HepG2 (cell line): ENCODE results near the gene NOSIP. TPM values are rescaled to one million over a fixed set of nuclear protein-coding genes. Genes with fewer than 3 reads are reported as not detected.
A peak's percentile ranks its signal among the peaks of the same experiment; 100 is the strongest.

ENCODE experiments used
- ATAC-seq: fragments of 200-7000 bp; cut with Tn5 transposase; 3 replicates; pipeline ENCODE4 v1.9.1; 2020; ENCODE audit warnings: mild to moderate bottlenecking, moderate library complexity
- BruUV-seq: library from RNA; stranded (reverse); fragments of 400-500 nt; replicated peaks from 2 replicates; lab custom pipeline; 2021; lab: Mats Ljungman, UMichigan
- CTCF ChIA-PET: fragments of 300-600 bp; formaldehyde crosslinking; extraction: SDS; loops from one replicate; lab custom pipeline; 2021; ENCODE audit warnings: low total read pairs, inconsistent platforms, low intra/inter-chr PET ratio; lab: Yijun Ruan, JAX
- POLR2A ChIA-PET: fragments of 350-600 bp; sonication (Branson Sonifier 250); formaldehyde crosslinking; loops from one replicate; lab custom pipeline; 2020; ENCODE audit warnings: antibody characterized with exemption, inconsistent platforms; lab: Yijun Ruan, JAX
- DNase-seq: peaks from one replicate; pipeline ENCODE4 v3.0.0-alpha.2; 2015; ENCODE audit warnings: low spot score
- FAIRE-seq: peaks from 3 replicates; lab custom pipeline; 2011; peaks lifted over from hg19 to GRCh38; lab: Jason Lieb, UNC
- H2AFZ ChIP-seq: one replicate; pipeline ENCODE4 v1.6.1; 2011; ENCODE audit warnings: low read length, inconsistent platforms
- H3K27ac ChIP-seq: fragments of 300-600 bp; 3 replicates; pipeline ENCODE4 v1.8.0; 2011; ENCODE audit warnings: mixed run types, mild to moderate bottlenecking, mixed read lengths, low read length, inconsistent platforms; ENCODE audit not compliant: insufficient read depth; ENCODE audit errors: extremely low read length
- H3K27me3 ChIP-seq, 2 experiments: fragments of 200-600 bp in 1 of 2; 2 replicates in 1 of 2; 3 replicates in 1 of 2; pipeline versions ENCODE4 v1.6.0 to v1.8.0; 2011; ENCODE audit warnings: low read length in 2 of 2, mild to moderate bottlenecking in 2 of 2, moderate library complexity in 2 of 2, inconsistent platforms in 1 of 2; ENCODE audit not compliant: insufficient read depth in 2 of 2, control insufficient read depth in 1 of 2
- H3K36me3 ChIP-seq, 2 experiments: fragments of 200-600 bp in 1 of 2; replicated peaks in 1 of 2; 2 replicates in 1 of 2; 3 replicates in 1 of 2; pipeline versions ENCODE4 v1.5.1 to v1.8.0; 2011; ENCODE audit warnings: low read length in 2 of 2, inconsistent platforms in 1 of 2; ENCODE audit not compliant: insufficient read depth in 2 of 2, control insufficient read depth in 1 of 2
- H3K4me1 ChIP-seq: 2 replicates; pipeline ENCODE4 v1.5.1; 2012; ENCODE audit warnings: low read length, inconsistent platforms; ENCODE audit not compliant: insufficient read depth
- H3K4me2 ChIP-seq: 2 replicates; pipeline ENCODE4 v1.6.0; 2011; ENCODE audit warnings: low read depth, low read length, inconsistent platforms
- H3K4me3 ChIP-seq, 3 experiments: fragments of 200-600 bp in 1 of 3; sonication (generic), shearing (Covaris generic) in 1 of 3; replicated peaks in 1 of 3; 2 replicates each; pipeline ENCODE4 v1.5.1; 2011 to 2016; ENCODE audit warnings: low read length in 3 of 3, inconsistent platforms in 2 of 3, low read depth in 2 of 3, mild to moderate bottlenecking in 2 of 3, control low read depth in 1 of 3, mixed read lengths in 1 of 3; ENCODE audit not compliant: insufficient read depth in 1 of 3
- H3K79me2 ChIP-seq: one replicate; pipeline ENCODE4 v1.6.1; 2011; ENCODE audit warnings: low read length, inconsistent platforms; ENCODE audit not compliant: insufficient read depth
- H3K9ac ChIP-seq: 2 replicates; pipeline ENCODE4 v1.6.0; 2011; ENCODE audit warnings: mild to moderate bottlenecking, low read depth, low read length, inconsistent platforms; ENCODE audit not compliant: insufficient read depth
- H3K9me3 ChIP-seq: 2 replicates; pipeline ENCODE4 v1.5.1; 2012; ENCODE audit warnings: mild to moderate bottlenecking, low read length
- H4K20me1 ChIP-seq: 2 replicates; pipeline ENCODE4 v1.6.0; 2011; ENCODE audit warnings: inconsistent platforms, mild to moderate bottlenecking, low read length, moderate library complexity; ENCODE audit not compliant: insufficient read depth
- AGO2 ChIP-seq: fragments of 200-400 bp; formaldehyde crosslinking; optimal IDR thresholded peaks from 2 replicates; pipeline ENCODE3; 2017; ENCODE audit warnings: mild to moderate bottlenecking, low read depth, low read length, moderate library complexity
- KAT2B ChIP-seq: fragments of 150-350 bp; IDR thresholded peaks from 2 replicates; pipeline ENCODE4 v1.6.1; 2014; ENCODE audit warnings: low read depth, low read length, borderline replicate concordance
- NFIC ChIP-seq: IDR thresholded peaks from 2 replicates; pipeline ENCODE4 v1.6.1; 2012; ENCODE audit warnings: mild to moderate bottlenecking, low read length, inconsistent platforms
- NFYB ChIP-seq: sonication (generic); formaldehyde crosslinking; IDR thresholded peaks from 2 replicates; pipeline ENCODE4 v1.4.0; 2020; ENCODE audit warnings: missing genetic modification reagents
- POLR2A ChIP-seq, 2 experiments: IDR thresholded peaks; 2 replicates each; pipeline ENCODE4 v1.6.1; 2011; ENCODE audit warnings: low read depth in 2 of 2, low read length in 2 of 2, mild to moderate bottlenecking in 1 of 2, moderate library complexity in 1 of 2; ENCODE audit not compliant: insufficient read depth in 1 of 2
- RBFOX2 ChIP-seq: fragments of 200-400 bp; formaldehyde crosslinking; IDR thresholded peaks from 2 replicates; pipeline ENCODE4 v1.6.1; 2017; ENCODE audit warnings: low read depth, mild to moderate bottlenecking, low read length
- TARDBP ChIP-seq: sonication (generic); formaldehyde crosslinking; IDR thresholded peaks from 2 replicates; pipeline ENCODE4 v1.8.0; 2022; ENCODE audit warnings: mild to moderate bottlenecking, missing genetic modification reagents
- THAP11 ChIP-seq: IDR thresholded peaks from 2 replicates; pipeline ENCODE4 v1.6.1; 2016; ENCODE audit warnings: missing biosample characterization, missing genetic modification reagents
- ZC3H13 ChIP-seq: sonication (generic); formaldehyde crosslinking; IDR thresholded peaks from 2 replicates; pipeline ENCODE4 v1.8.1; 2023; ENCODE audit warnings: mild to moderate bottlenecking, missing genetic modification reagents, moderate library complexity
- ZNF83 ChIP-seq: sonication (generic); formaldehyde crosslinking; IDR thresholded peaks from 2 replicates; pipeline ENCODE4 v1.4.0; 2020; ENCODE audit warnings: missing genetic modification reagents, mild to moderate bottlenecking, borderline replicate concordance
- WGBS: methylation state at CpG from one replicate; pipeline ENCODE4 v1.1.6; 2017; ENCODE audit warnings: low lambda C conversion rate; 5-methylcytosine and 5-hydroxymethylcytosine counted together
- in situ Hi-C: cut with HindIII; loops from 2 replicates; pipeline ENCODE4 v1.10.0; 2017; ENCODE audit warnings: low pct_unique_long_range_greater_than_20kb; ENCODE audit not compliant: extremely low pct_ligation_motif_present
- intact Hi-C: fragments of 100-400 bp; cut with micrococcal nuclease; formaldehyde crosslinking; loops from one replicate; pipeline ENCODE4 v1.10.0; 2022; ENCODE audit not compliant: unreplicated experiment
- polyA plus RNA-seq, 8 experiments: library from polyadenylated mRNA; depleted of rRNA in 3 of 8; stranded (reverse) in 7 of 8; unstranded in 1 of 8; fragments of >200 nt; fragmentation: Illumina TruSeq in 4 of 8; extraction: Trizol in 4 of 8; gene quantifications; 2 replicates each; pipeline versions ENCODE4 v1.2.1 to v1.2.3, GENCODE V29; 2011 to 2016; ENCODE audit warnings: low read depth in 4 of 8, missing spikeins in 1 of 8, mixed read lengths in 1 of 8; ENCODE audit not compliant: insufficient read depth in 1 of 8
- total RNA-seq, 5 experiments: library from RNA; depleted of rRNA; stranded (reverse); fragments of >200 nt; fragmentation: Illumina TruSeq; extraction: Trizol; gene quantifications; 2 replicates each; pipeline ENCODE4 v1.2.3, GENCODE V29; 2016; ENCODE audit warnings: low read depth in 1 of 5
- TF ChIP-seq, protein P1 (sequence below): IDR thresholded peaks from 2 replicates; pipeline ENCODE4 v1.6.1; 2016; ENCODE audit warnings: missing biosample characterization, missing genetic modification reagents, low read depth
- TF ChIP-seq, protein P2 (sequence below): sonication (generic); formaldehyde crosslinking; IDR thresholded peaks from 2 replicates; pipeline ENCODE4 v1.4.0; 2020; ENCODE audit warnings: missing genetic modification reagents, mild to moderate bottlenecking, borderline replicate concordance
- TF ChIP-seq, protein P3 (sequence below): IDR thresholded peaks from 2 replicates; pipeline ENCODE4 v1.6.1; 2016

NOSIP gene
- total and polyA plus RNA-seq, 2 of the 13 experiments (the other 11 are each of a cell fraction or from before 2014, with no cell fraction given): 54.3 to 78.0 TPM

DNA sequence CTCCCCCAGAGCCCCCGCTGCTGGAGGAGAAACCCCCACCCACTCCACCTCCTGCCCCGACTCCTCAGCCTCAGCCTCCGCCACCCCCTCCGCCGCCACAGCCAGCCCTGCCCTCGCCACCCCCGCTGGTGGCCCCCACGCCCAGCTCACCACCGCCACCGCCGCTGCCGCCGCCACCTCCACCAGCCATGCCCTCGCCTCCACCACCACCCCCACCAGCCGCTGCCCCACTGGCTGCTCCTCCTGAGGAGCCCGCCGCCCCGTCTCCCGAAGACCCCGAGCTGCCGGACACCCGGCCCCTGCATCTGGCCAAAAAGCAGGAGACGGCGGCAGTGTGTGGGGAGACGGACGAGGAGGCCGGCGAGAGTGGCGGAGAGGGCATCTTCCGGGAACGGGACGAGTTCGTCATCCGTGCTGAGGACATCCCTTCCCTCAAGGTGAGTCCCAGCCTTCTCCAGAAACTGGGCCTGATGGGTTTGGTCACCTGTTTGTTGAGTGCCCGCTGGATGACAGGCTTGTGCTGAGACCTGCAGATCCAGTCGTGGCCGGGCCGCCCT, 21.2 kb upstream of the NOSIP start:
- in situ Hi-C loops: no loop called here
- H3K36me3 ChIP-seq: peaks cover 11 to 53% of the 10 kb centered on the region in 2 experiments; a peak in 4 of 5 replicates
- DNase-seq: no peak

More for the DNA sequence above, 21.2 kb upstream of the NOSIP start:
- Histone ChIP-seq H3K9me3 (no peaks in the 10 kb centered on the region), H3K79me2 (peaks cover 2% of the 10 kb centered on the region), H4K20me1 (no peaks in the 10 kb centered on the region), H3K4me3 (no peak overlapping the region), H2AFZ (no peak overlapping the region), H3K4me2 (no peak overlapping the region), H3K4me1 (0 out of 2 replicates have a peak, but pooled peaks cover 4% of the 10 kb centered on the region), H3K27ac (no peak overlapping the region), H3K9ac (no peak overlapping the region), H3K27me3 (no peaks in the 10 kb centered on the region)
- no peak for ATAC-seq
- intact Hi-C loops: no loop called here
- TF ChIP-seq, protein P1, sequence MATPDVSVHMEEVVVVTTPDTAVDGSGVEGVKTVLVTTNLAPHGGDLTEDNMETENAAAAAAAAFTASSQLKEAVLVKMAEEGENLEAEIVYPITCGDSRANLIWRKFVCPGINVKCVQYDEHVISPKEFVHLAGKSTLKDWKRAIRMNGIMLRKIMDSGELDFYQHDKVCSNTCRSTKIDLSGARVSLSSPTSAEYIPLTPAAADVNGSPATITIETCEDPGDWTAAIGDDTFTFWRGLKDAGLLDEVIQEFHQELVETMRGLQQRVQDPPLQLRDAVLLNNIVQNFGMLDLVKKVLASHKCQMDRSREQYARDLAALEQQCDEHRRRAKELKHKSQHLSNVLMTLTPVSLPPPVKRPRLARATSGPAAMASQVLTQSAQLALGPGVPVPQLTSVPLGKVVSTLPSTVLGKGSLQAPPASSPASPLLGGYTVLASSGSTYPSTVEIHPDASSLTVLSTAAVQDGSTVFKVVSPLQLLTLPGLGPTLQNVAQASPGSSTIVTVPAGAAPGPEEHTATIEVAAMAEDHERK (CRISPR knock-in tag): no peak
- TF ChIP-seq RBFOX2: peak; percentile 31; the same call in 1 of the 2 replicates
- no peak for TF ChIP-seq ZNF83 (CRISPR knock-in tag)
- TF ChIP-seq, protein P2, sequence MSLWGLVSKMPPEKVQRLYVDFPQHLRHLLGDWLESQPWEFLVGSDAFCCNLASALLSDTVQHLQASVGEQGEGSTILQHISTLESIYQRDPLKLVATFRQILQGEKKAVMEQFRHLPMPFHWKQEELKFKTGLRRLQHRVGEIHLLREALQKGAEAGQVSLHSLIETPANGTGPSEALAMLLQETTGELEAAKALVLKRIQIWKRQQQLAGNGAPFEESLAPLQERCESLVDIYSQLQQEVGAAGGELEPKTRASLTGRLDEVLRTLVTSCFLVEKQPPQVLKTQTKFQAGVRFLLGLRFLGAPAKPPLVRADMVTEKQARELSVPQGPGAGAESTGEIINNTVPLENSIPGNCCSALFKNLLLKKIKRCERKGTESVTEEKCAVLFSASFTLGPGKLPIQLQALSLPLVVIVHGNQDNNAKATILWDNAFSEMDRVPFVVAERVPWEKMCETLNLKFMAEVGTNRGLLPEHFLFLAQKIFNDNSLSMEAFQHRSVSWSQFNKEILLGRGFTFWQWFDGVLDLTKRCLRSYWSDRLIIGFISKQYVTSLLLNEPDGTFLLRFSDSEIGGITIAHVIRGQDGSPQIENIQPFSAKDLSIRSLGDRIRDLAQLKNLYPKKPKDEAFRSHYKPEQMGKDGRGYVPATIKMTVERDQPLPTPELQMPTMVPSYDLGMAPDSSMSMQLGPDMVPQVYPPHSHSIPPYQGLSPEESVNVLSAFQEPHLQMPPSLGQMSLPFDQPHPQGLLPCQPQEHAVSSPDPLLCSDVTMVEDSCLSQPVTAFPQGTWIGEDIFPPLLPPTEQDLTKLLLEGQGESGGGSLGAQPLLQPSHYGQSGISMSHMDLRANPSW (CRISPR knock-in tag): no peak
- TF ChIP-seq TARDBP: no peak
- TF ChIP-seq KAT2B: no peak
- TF ChIP-seq AGO2: peak; percentile 88
- TF ChIP-seq THAP11: no peak
- no peak for TF ChIP-seq NFIC
- peak; percentile 42; the same call in 1 of the 2 replicates for TF ChIP-seq ZC3H13 (CRISPR knock-in tag)
- TF ChIP-seq POLR2A (IDR thresholded peaks at IDR 0.05; ENCODE audit: insufficient read depth in 1 of 2, low read depth in 2 of 2, low read length in 2 of 2): 0 out of 4 replicates have a peak, but pooled peaks of 1 of the 2 experiments have one; percentile 12
- no peak for TF ChIP-seq NFYB
- TF ChIP-seq, protein P3, sequence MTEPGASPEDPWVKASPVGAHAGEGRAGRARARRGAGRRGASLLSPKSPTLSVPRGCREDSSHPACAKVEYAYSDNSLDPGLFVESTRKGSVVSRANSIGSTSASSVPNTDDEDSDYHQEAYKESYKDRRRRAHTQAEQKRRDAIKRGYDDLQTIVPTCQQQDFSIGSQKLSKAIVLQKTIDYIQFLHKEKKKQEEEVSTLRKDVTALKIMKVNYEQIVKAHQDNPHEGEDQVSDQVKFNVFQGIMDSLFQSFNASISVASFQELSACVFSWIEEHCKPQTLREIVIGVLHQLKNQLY (CRISPR knock-in tag): no peak
- WGBS: 98% methylated on average over 34 of the region's 38 CpGs
- POLR2A ChIA-PET: no interaction called here
- CTCF ChIA-PET: no interaction called here
- BruUV-seq: no TSS peak
- FAIRE-seq: no peak
